ENCODE data around the gene NEK6. TPM values are rescaled to one million over a fixed set of nuclear protein-coding genes. Genes with fewer than 3 reads are reported as not detected.

Gene NEK6
- total and polyA plus RNA-seq, 10 donors = 11.2 to 71.3 (median 41.1) TPM

- no peak for DNase-seq
- no peaks in the 10 kb centered on the region for H3K27me3 ChIP-seq (replicated peaks in 1 of 7)
- TF ChIP-seq POLR2A (IDR thresholded peaks at IDR 0.05) (no peak), CTCF (IDR thresholded peaks at IDR 0.05 in 8 of 11, conservative IDR thresholded peaks at IDR 0.05 in 3 of 11) (no peak), POLR2AphosphoS5 (IDR thresholded peaks at IDR 0.05) (no peak)
- H3K36me3 ChIP-seq = peaks cover 0 to 83% (median 47%) of the 10 kb centered on the region in 6 donors
- H3K27ac ChIP-seq = peak overlapping the region in 2 of 8 donors; percentile 0 to 11
- WGBS, 5 donors = 72 to 89% (median 85%) methylated on average over 18 of the region's 18 CpGs
- H3K4me3 ChIP-seq = no peak overlapping the region
- intact Hi-C loops (cut with DNase I; ENCODE audit: low total_unique reads) = no loop called here
- no peaks in the 10 kb centered on the region for H3K9me3 ChIP-seq
- H3K4me1 ChIP-seq = peaks cover 0 to 31% (median 12%) of the 10 kb centered on the region in 6 donors
These were observed 65.1 kb downstream of the NEK6 start for GRCh38 chr9:124322618-124323432.

- no peak overlapping the region for H3K4me3 ChIP-seq
- TF ChIP-seq CTCF (IDR thresholded peaks at IDR 0.05 in 8 of 11, conservative IDR thresholded peaks at IDR 0.05 in 3 of 11) (no peak), POLR2AphosphoS5 (IDR thresholded peaks at IDR 0.05) (no peak), POLR2A (IDR thresholded peaks at IDR 0.05) (no peak)
- WGBS, 5 donors = 82 to 92% (median 89%) methylated on average over 10 of the region's 10 CpGs
- peaks cover 0 to 83% (median 56%) of the 10 kb centered on the region in 6 donors for H3K36me3 ChIP-seq
- no peaks in the 10 kb centered on the region for H3K9me3 ChIP-seq
- H3K27ac ChIP-seq = no peak overlapping the region
- peaks cover 0 to 31% (median 12%) of the 10 kb centered on the region in 6 donors for H3K4me1 ChIP-seq
- no peak for DNase-seq
- no peaks in the 10 kb centered on the region for H3K27me3 ChIP-seq (replicated peaks in 1 of 7)
- intact Hi-C loops (cut with DNase I; ENCODE audit: low total_unique reads) = no loop called here
These were observed 66.2 kb downstream of the NEK6 start for GRCh38 chr9:124323904-124324303.

- H3K4me3 ChIP-seq = no peak overlapping the region
- 70 to 96% (median 92%) methylated on average over 4 to 6 of the region's 6 CpGs for WGBS, 5 donors
- H3K27me3 ChIP-seq (replicated peaks in 1 of 7) = no peaks in the 10 kb centered on the region
- H3K36me3 ChIP-seq = peaks cover 0 to 100% (median 73%) of the 10 kb centered on the region in 6 donors
- H3K27ac ChIP-seq = peak overlapping the region in 1 of 8 donors; percentile 16
- intact Hi-C loops (cut with DNase I; ENCODE audit: low total_unique reads) = no loop called here
- peaks cover 0 to 22% (median 4%) of the 10 kb centered on the region in 6 donors for H3K4me1 ChIP-seq
- TF ChIP-seq CTCF (IDR thresholded peaks at IDR 0.05 in 8 of 11, conservative IDR thresholded peaks at IDR 0.05 in 3 of 11) = no peak
- TF ChIP-seq POLR2A (IDR thresholded peaks at IDR 0.05) = no peak
- TF ChIP-seq POLR2AphosphoS5 (IDR thresholded peaks at IDR 0.05) = no peak
- H3K9me3 ChIP-seq = no peaks in the 10 kb centered on the region
- no peak for DNase-seq
These were observed 68.1 kb downstream of the NEK6 start for GRCh38 chr9:124325816-124326215.

GRCh38 chr9:124326378-124326777 is 68.6 kb downstream of the NEK6 start:
- Histone ChIP-seq H3K36me3 (peaks cover 0 to 100% (median 72%) of the 10 kb centered on the region in 6 donors), H3K27me3 (replicated peaks in 1 of 7) (no peaks in the 10 kb centered on the region), H3K9me3 (no peaks in the 10 kb centered on the region), H3K4me1 (peaks cover 0 to 22% (median 4%) of the 10 kb centered on the region in 6 donors), H3K27ac (no peak overlapping the region), H3K4me3 (no peak overlapping the region)
- intact Hi-C loops (cut with DNase I; ENCODE audit: low total_unique reads) = no loop called here
- whole genome bisulfite sequencing, 5 donors = 84 to 92% (median 88%) methylated on average over 15 to 21 of the region's 21 CpGs
- DNase-seq = no peak
- TF ChIP-seq CTCF (IDR thresholded peaks at IDR 0.05 in 8 of 11, conservative IDR thresholded peaks at IDR 0.05 in 3 of 11) = no peak
- TF ChIP-seq POLR2AphosphoS5 (IDR thresholded peaks at IDR 0.05) = no peak

All from spleen (tissue), 11 donors.